GM21423 (cell line): ENCODE data around the gene KCNK3.
A peak's percentile ranks its signal among the peaks of the same experiment; 100 is the strongest.
"Not testable (repeated sequence)": the region's sequence is repeated elsewhere in the genome, so short reads cannot be mapped to it uniquely, and the experiment has no call there.

Source experiments
- ATAC-seq: cut with Tn5 transposase; IDR thresholded peaks from one replicate; pipeline ENCODE4 v1.9.1; 2021; ENCODE audit warnings: mild to moderate bottlenecking, moderate library complexity; ENCODE audit not compliant: unreplicated experiment

KCNK3 gene

DNA sequence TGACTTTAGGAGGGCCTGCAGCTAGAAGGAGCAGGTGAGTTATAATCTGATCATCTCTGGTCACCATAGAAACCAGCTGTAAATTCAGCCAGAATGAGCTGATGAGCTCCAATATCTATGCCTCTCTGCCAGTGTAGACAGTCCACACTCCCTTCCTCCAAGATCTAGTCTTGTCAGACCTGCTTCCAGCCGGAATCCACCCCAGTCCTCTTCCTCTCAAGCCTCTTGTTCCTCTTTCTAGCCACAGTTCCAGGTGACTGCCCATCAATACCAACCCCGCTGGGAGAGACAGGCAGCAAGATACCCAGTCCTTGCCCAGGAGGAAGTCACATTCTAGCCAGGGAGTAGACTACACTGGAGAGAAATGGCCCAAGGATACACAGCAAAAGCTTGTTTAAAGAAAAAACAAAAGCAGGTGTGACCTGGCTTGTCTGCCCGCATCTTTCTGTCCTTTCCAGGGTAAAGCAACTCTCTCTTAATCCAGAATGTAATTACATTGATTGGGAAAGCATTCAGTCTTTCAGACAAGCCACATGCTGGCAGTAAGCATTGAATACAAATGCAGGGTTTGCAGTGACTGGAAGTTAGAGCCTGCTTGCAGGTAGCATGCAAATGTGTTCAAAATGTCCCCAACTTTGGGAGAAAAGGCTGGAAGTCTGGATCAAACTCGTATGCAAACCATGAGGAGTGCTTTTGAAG, 62.6 kb downstream of the KCNK3 start:
- no peak for ATAC-seq

DNA sequence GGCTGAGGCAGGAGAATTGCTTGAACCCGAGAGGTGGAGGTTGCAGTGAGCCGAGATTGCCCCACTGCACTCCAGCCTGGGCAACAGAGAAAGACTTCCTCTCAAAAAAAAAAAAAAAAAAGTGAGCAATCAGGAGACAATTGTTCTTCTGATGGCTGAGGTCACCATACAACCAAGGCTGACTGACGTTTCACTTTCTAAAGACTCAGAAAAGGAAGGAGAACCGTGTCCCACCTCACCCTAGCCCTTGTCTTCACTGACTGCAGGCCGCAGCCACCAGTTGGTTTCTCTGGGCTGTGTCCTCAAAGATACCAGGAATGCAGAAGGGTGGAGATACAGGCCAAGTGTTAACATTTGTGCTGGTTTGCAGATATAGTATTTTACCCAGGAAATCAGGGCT, 63.8 kb downstream of the KCNK3 start:
- no peak for ATAC-seq

DNA sequence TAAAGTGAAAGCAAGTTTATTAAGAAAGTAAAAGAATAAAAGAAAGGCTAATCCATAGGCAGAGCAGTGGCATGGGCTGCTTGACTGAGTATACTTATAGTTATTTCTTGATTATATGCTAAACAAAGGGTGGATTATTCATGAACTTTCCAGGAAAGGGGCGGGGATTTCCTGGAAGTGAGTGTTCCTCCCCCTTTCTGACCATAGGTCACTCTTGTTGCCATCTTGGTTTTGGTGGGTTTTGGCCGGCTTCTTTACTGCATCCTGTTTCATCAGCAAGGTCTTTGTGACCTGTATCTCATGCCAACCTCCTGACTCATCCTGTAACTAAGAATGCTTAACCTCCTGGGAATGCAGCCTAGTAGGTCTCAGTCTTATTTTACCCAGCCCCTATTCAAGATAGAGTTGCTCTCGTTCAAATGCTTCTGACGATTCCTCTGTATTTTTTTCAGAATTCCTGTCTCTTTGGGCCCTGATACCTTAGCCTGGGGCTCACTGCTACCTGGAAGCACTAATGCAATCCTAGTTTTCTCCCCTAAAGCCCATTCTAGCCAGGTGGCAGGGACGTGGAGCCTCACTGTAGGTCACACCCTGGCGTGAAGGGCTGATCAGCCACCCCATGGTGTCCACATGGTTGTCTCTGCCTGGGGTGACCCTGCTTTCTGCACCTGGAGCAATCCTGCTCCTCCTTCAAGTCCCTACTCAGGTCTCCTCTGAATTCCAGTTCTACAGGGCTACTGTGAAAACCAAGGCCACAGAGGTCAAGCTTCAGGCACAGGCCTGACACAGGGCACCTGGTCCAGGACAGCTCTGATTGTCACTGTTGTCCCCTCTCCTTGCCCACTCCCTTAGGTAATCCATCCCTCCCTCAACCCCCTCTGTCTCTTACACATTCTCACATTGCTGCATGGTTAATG, 65.6 kb downstream of the KCNK3 start:
- peak; percentile 42 for ATAC-seq

DNA sequence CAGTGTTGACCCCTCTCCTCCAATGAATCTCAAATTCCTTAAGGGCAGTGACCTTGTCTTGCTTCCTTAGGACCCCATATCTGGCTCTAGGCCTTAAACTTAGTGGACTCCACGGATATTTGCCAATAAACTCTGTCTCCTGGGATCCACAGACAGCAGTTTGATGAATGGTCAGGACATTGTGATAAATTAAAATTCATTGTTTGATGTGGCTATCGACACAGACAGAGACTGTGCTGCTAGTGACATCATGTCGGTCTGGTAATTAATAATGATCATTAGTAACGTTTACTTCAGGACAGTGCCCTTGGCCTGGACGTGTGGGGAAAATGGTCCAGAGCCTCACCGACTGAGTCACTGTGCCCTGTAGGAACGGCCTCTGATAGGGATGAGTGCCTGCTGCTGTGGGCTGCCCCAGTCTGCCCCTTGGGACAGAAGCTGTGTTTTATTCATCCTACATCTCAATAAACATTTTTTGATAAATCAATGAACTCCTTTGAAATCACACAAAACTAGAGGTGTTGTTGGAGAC, 66.3 kb downstream of the KCNK3 start:
- ATAC-seq = no peak

DNA sequence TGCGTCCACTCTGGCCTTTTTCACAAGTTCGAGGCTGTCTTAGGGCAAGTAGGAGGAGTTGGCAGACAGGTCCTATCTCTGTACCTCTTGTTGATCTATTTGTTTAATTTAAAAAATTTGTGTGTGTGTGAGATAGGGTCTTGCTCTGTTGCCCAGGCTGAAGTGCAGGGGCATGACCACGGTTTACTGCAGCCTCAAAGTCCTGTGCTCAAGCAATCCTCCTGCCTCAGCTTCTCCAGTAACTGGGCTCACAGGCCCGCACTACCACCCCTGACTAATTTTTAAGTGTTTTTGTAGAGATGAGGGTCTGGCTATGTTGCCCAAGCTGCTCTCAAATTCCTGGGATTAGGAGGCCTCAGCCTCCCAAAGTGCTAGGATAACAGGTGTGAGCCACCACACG, 67.3 kb downstream of the KCNK3 start:
- no peak for ATAC-seq

DNA sequence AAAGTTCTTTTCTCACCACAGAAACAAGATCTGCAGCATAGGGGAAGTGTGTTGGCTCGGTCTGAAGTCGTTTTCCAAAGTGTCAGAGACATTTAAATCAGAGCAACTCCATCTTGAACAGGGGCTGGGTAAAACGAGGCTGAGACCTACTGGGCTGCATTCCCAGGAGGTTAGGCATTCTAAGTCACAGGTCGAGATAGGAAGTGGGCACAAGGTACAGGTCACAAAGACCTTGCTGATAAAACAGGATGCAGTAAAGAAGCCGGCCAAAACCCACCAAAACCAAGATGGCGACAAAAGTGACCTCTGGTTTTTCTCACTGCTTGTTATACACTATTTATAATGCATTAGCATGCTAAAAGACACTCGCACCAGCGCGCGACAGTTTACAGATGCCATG, 68.5 kb downstream of the KCNK3 start:
- ATAC-seq = not testable (repeated sequence)

DNA sequence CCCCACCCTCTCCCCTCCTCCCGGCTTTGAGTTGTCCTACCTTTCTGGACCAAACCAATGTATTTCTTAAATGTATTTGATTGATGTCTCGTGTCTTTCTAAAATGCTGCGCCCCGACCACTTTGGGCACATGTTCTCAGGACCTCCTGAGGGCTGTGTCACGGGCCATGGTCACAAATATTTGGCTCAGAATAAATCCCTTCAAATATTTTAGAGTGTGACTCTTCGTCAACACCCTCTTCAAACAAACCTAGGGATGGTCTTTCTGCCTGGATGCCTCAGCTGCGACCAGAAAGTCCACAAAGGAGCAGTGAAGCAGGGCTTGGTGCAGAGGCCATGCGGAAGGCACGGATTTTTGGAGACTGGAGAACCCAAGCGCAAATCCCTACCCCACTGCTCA, 70.5 kb downstream of the KCNK3 start:
- no peak for ATAC-seq

DNA sequence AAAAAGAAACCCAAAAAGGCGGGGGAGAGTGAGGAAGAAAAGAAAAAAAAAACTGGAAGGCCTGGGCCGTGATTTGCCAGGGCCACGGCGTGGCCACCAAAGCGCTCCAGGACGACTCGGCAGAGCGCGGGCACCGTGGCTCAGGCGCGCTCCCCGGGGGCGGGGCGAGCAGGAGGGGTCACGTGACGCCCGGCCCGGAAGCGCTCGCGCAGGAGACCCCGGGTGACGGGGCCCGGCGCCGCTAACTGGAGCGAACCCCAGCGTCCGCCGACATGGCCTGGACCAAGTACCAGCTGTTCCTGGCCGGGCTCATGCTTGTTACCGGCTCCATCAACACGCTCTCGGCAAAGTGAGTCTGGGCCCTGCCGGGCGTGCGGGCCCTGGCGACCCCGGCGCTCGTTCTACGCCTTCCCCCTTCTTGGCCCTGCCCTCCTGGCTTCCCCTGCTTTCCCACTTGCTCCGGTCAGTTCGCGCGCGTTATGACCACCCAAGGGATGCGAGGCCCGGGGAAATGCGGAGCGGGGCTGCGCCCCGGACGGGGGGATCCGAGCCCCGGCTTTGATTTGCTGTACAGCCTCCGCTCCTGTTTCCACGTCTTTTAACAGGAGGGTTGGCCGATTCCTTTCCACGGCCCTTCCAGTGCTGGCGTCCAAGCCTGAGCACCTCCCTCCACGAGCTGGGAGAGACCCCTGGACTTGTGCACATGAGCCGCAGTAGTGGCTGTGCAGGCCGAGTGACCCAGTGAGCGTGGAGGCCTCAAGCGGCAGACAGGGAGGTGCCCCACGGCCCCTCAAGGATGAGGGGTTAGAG, 71.8 kb downstream of the KCNK3 start, which contains the start of gene SLC35F6:
SLC35F6 (plus strand) TSS at position 207 of the 810 bp plus-strand sequence; CDS start at position 273, 66 bp downstream.
- ATAC-seq = peak; percentile 74

DNA sequence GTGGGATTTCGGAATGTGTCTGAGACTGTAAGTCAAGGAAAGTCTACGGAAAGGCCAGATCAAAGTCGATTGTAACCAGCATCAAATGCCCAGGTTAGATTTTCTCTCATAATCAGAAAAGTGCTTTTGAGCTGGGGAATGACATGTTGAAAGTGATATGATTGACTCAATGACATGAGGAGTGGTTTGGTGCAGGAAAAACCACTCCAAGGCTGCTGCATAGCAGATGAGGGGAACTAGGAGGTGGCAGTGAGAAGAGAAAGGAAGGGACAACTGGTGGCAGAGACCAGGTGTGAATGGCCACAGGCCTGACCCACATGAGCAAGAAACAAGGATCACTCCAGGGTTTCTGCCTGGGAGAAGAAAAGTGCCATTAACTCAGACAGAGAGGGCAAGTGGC, 72.4 kb downstream of the KCNK3 start:
- no peak for ATAC-seq

DNA sequence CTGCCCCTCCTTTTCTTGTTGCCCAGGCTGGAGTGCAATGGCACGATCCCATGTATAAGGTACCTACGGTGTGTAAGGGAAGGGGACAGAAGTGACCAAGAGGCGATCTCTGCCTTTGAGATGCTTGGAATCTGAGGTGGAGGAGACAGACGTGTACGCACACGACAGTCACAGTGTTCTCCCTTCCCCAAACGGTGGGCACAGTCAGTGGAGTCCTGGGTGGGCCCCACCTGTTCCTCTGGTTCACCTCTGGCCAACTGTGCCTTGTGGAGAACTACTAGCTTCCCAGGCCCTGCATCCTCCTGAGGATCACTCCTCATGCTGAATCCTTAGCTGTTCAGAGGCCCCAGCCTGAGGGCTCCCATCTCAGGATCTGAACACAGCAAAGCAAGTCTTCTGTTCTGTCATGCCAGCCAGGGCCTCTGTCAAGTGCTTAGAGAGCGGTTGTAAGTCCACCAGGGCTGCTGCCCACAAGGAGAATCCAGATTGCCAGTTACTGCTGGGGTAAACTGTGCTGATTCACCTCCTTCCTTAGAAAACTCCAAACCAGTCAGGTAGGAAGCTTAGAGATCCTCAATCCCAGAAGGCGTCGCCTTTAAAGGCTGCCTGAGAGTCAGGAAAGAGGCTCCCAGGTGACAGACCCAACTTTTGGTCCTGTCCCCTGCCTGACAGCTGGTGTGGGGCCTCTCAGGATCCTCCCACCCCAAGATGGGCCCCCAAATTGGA, 73.1 kb downstream of the KCNK3 start:
- ATAC-seq = no peak

DNA sequence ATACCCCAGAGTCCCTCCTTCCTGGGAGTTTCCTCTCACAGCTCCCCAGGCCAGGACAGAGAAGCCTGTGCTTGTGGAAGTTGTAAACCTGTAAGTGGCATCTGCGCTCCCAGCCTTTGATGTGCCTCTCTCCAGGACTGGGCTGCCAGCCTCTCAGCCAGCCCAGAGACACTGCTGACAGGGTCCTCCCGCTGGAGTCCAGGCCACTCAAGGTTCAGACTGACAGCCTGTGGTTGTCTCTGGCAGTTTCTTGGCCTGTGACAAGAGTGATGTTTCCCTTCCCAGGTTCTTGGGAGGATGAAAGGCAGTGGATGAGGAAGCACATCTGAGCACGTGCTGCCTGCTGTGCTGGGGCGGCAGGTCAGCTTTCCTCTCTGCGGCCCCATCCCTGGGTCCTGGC, 74.6 kb downstream of the KCNK3 start:
- ATAC-seq = no peak

DNA sequence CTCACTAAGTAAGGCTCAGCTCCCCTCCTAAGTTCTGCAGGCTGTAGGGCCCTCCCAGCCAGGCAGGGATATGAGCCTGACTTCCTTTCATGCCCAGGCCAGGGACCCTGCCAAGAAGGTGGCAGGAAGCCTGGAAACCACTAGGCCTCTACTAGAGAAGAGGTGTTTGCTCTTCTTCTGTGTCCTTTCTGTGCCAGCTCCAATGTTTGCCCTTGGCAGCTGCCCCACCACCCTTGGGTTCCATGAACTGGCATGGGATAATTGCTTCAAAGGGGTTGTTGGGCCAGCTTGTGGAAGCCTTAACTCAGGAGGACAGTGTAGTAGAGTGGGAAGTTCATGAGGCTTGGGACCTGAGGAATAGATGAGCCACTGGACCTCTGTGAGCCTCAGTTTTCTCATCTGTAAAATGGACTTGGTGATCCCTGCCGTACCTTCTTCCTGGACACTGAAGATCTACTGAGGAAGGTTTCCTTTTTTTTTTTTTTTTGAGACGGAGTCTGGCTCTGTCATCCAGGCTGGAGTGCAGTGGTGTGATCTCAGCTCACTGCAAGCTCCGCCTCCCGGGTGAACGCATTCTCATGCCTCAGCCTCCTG, 75.5 kb downstream of the KCNK3 start:
- no peak for ATAC-seq

DNA sequence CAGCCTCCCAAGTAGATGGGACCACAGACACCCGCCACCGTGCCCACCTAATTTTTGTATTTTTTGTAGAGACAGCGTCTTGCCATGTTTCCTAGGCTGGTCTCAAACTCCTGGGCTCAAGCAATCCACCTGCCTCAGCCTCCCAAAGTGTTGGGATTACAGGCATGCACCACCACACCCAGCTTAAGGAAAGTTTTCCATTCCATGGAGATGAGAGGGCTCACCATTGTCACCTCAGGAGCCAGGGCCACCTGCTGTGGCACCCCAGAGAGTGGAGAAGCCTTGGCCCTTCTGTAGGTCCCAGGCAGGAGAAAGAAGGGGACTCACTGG, 76.2 kb downstream of the KCNK3 start:
- no peak for ATAC-seq

DNA sequence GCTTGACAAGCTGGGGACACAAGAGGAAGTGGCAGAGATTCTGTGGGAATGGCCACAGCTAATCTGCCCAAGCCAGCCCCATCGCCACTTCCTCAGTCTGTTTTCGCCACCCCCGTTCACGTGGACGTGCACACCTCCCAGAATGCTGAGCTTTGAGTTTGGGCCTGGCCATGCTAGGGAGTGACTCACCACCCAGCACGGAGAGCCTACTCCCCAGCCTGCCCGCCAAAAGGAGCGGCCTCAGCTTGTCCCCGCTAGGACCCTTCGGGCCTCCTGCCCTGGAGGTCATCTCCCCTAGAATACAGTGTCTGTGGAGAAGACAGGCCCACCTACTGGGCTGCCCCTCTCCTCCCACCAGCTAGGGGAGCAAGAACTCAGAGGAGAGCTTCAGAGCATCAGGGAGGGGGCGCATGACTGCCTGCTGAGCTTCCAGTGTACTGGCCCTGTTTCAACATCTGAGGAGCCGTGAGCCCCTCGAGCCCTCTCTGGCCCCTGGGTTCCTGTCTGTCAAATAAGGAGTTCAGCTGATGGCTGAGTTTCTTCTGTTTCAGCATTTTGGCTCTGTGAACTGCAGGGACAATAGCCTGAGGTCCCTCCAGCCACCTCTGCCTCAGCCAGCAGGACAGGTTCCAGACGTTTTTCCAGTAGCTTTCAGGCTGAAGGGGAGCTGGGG, 76.7 kb downstream of the KCNK3 start:
- ATAC-seq = no peak

DNA sequence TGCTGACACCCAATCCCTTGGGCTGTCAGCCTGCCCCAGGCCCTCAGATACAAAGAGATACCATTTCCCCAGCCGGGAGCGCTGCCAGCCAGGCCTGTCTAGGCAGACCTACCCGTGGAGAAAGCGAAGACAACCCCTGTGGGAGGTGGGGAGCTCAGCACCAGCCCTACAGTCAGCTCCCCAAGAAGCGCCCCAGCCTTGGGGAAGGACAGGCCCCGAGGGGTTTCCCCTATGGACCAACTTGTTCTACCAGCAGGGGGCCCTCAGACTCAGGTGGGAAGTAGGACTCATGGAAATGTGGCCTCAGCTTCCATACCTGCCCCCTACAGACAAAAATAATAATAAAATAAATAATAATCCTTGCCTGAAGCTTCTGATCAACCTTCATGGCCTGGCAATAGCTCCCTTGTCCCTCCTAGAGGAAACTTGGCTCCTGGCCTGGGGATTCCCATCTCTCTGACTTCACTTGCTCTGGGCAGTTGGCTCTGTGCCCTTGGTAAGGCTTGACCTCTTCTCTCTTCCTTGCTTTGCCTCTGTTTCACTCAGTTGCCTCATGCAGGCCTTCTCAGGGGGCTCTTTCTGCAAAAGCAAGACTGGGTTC, 78.6 kb downstream of the KCNK3 start:
- ATAC-seq = no peak

DNA sequence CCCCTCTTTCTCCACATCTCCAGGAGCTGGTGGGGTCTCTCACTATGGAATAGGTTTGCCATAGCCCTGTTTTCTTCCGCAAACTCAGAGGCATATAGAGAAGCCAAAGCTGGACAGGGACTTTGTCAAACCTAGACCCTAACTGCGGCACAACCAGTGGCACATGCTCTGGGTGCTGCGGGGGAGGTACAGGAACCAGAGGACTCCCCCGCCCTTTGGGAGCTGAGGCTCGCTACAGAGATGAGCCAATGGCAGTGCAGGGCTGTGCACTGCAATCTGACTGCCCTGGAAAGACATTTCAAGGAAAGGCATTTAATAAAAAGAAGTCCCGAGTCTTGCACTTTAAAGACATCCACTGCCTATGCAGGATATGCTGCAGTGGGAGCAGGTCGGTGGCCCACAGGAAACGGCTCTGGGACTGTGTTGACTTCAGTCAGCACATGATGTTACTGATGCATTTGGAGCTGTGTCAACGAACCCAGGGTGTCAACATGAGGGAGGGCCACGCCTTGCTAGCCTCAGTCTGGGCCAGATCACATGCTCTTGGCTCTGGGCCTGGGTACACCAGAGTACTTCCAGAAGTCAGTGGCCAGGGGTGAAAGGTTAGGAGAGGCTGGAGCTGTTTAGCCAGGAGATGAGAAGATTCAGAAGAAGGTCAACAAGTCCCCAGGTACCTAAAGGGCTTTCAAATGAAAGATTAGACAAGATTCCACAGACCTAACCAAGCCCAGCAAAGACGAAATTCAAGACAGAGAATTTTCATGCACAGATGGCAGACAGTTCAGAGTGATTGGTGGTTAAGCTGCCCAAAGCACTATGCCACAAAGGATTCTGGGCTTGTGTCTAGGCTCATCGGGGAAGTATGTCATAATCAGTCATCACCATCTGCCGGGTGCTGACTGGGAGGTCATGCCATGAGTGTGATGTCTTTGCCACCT, 79.8 kb downstream of the KCNK3 start:
- ATAC-seq = no peak

DNA sequence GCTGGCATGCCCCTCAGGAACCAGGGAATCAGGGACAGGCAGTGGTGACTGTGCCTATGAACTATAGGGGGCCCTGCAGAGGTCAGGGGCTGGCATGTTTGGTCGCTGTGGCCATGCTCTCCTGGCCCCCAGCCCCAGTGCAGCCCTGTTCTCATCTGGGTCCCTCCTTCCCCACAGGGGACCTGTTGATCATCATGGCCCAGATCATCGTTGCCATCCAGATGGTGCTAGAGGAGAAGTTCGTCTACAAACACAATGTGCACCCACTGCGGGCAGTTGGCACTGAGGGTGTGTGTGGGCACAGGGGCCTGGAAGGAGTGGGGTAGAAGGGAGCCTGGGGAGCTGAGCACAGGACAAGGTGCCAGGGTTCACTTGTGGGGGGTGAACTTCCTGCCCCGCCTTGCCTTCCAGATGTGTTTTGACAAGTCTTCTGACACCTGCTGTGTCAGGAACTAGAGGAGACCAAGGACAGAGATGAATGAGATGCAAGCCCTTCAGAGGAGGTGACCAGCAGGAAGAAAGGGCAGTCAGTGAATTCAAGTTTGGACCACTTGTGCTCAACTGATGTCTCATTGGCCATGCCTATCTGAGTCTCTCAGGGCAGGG, 83.8 kb downstream of the KCNK3 start:
- ATAC-seq = no peak

DNA sequence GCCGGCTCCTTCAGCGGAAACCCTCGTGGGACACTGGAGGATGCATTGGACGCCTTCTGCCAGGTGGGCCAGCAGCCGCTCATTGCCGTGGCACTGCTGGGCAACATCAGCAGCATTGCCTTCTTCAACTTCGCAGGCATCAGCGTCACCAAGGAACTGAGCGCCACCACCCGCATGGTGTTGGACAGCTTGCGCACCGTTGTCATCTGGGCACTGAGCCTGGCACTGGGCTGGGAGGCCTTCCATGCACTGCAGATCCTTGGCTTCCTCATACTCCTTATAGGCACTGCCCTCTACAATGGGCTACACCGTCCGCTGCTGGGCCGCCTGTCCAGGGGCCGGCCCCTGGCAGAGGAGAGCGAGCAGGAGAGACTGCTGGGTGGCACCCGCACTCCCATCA, 85.6 kb downstream of the KCNK3 start:
- no peak for ATAC-seq
